ENCODE results near the gene NPIPA1.
"Not testable (repeated sequence)": the region's sequence is repeated elsewhere in the genome, so short reads cannot be mapped to it uniquely, and the experiment has no call there.

NPIPA1 gene

DNA sequence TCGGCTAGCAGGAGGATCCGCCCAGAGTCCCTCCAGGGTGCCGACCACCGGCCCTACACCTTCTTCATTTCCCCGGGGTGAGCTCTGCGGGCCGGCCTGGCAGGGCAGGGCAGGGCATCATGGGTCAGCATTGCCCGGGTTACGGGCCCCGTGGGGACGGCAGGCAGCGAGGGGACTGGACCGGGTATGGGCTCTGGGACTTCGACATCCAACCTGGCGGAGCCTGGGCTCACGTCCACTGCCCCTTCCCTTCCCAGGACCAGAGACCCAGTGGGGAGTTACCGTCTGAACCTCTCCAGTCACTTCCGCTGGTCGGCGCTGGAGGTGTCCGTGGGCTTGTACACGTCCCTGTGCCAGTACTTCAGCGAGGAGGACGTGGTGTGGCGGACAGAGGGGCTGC lies 7.0 kb upstream of the NPIPA1 start:
- DNase-seq (ENCODE audit: low read depth in 2 of 2), result not testable (repeated sequence)

DNA sequence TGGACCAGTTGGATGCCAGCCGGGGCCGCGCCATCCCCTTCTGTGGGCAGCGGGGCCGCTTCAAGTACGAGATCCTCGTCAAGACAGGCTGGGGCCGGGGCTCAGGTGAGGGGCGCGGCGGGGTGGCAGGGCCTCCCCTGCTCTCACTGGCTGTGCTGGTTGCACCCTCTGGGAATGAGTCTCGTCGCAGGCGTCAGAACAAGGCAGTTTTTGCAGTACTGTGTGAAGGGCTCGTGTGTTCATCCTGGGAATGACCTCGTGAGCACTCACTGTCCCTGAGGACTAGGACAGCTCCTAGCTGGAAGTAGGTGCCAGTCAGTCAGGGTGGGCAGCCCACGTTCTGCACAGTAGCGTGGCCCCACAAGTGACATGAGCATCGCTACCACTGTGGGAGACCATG lies 6.3 kb upstream of the NPIPA1 start:
- not testable (repeated sequence) for DNase-seq (ENCODE audit: low read depth in 2 of 2)

DNA sequence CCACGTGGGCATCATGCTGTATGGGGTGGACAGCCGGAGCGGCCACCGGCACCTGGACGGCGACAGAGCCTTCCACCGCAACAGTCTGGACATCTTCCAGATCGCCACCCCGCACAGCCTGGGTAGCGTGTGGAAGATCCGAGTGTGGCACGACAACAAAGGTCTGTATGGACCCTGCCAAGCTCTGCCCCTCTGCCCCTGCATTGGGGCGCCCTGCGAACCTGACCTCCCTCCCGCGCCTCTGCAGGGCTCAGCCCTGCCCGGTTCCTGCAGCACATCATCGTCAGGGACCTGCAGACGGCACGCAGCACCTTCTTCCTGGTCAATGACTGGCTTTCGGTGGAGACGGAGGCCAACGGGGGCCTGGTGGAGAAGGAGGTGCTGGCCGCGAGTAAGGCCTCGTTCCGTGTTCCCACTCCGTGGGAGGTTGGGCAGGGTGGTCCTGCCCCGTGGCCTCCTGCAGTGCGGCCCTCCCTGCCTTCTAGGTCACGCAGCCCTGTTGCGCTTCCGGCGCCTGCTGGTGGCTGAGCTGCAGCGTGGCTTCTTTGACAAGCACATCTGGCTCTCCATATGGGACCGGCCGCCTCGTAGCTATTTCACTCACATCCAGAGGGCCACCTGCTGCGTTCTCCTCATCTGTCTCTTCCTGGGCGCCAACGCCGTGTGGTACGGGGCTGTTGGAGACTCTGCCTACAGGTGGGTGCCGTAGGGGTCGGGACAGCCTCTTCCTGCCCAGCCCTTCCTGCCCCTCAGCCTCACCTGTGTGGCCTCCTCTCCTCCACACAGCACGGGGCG lies 4.5 kb upstream of the NPIPA1 start:
- not testable (repeated sequence) for DNase-seq (ENCODE audit: low read depth in 2 of 2)

DNA sequence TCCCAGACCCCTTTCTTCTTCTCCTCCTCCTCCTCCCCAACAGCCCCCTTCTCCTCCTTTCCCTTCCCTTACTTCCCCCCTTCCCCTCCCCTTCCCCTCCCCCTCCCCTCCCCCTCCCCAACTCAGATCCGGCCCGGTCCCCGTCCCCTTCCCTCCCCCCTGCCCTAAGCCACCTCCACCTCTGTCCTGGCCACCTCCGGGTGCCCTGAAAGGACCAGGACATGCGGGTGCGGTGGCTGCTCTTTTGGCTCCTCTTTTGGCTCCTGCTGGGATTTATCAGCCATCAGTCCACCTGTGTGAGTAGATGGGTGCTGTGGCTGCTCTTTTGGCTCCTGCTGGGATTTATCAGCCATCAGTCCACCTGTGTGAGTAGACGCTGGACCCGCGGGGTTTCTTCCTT lies 751 bp downstream of the NPIPA1 start:
- not testable (repeated sequence) for DNase-seq (ENCODE audit: low read depth in 2 of 2)

DNA sequence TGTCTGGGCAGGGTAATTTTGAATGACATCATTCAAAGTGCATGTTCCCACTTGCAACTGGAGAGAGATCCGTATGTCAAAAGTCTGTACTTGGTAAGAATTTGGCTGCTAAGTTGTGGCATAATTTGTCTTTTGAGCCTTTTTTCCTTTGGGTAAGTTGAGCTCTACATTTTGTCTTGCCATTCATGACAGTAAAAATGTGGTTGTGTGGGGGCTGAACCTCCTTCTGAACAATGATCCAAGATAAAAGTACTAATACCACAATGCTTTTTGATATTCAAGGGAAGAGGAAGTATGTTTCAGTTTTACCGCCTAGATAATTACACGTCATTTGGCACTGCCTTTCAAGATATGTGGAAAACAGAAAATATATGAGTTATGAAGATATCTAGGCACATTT lies 5.4 kb downstream of the NPIPA1 start:
- not testable (repeated sequence) for DNase-seq (ENCODE audit: low read depth in 2 of 2)

DNA sequence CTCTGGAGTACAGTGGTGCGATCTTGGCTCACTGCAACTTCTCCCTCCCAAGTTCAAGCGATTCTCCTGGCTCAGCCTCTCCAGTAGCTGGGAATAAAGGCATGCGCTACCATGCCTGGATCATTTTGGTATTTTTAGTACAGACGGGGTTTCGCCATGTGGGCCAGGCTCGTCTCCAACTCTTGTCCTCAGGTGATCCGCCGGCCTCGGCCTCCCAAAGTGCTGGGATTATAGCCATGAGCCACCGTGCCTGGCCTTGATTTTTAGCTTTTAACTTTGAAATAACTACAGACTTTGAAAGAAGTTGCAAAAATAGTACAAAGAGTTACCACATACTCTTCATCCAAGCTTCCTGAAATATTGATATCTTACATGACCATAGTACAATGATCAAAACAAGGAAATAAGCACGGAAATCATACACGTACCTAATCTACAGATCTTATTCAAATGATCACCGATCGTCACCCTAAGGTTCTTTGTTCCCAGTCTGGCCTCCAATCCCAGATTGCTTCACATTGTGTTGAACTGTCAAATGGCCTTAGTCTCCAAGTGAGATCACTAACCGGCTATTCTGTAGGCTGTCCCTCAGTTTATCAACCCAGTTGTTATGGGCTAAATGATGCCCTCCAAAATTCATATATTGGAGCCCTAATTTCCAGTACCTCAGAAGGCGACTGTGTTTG lies 18.4 kb downstream of the NPIPA1 start:
- no peak for DNase-seq (ENCODE audit: low read depth in 2 of 2)

DNA sequence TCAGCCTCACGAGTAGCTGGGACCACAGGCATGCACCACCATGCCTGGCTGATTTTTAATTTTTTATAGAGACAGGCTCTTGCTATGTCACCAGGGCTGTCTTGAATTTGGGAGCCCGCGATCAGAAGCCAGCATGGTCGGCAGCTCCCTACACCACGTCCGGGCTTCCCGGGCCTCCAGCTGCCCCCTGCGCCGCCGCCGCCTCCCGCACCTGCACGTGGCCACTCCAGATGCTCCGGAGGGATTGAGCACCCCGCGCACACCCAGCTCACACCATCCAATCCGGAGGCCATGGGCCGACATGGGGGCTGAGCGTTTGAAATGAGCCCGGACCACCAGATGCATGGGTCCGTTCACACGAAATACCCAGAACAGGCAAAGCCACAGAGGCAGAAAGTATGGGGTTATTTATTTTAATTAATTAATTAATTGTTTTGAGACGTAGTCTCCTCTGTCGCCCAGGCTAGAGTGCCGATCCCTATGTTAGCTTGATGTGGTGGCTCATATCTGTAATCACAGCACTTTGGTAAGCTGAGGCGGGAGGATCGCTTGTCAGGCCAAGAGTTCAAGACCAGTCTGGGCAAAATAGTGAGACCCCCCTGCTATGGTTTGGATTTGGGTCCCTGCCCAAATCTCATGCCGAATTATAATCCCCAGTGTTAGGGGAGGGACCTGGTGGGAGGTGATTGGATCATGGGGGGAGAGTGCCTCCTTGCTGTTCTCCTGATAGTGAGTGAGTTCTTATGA lies 20.5 kb downstream of the NPIPA1 start:
- no peak for DNase-seq (ENCODE audit: low read depth in 2 of 2)

DNA sequence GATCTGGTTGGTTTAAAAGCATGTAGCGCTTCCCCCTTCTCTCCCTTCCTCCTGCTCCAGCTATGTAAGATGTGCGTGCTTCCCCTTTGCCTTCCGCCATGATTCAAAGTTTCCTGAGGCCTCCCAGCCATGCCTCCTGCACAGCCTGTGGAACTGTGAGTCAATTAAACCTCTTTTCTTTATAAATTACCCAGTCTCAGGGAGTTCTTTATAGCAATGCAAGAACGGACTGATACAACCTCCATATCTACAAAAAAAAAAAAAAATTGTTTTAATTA lies 21.0 kb downstream of the NPIPA1 start:
- DNase-seq (ENCODE audit: low read depth in 2 of 2), result no peak

DNA sequence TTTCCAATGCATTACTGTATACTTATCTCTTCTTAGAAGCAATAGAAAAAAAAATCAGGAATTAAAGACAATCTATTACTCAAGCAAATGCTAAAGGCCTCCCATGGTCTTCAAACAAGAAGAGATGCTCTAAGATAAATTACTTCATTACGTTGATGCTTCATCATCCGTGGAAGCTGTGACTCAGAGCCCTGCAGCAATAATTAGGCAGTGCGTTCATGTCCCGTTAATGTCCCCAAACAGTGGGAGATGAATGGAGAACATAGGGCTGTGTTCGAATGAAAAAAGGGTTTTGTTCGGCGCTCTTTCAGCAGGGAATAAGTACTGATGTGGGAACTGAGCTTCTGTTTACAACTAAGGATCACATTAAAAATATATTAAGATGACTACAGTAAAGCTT lies 21.7 kb downstream of the NPIPA1 start:
- DNase-seq (ENCODE audit: low read depth in 2 of 2), result no peak

DNA sequence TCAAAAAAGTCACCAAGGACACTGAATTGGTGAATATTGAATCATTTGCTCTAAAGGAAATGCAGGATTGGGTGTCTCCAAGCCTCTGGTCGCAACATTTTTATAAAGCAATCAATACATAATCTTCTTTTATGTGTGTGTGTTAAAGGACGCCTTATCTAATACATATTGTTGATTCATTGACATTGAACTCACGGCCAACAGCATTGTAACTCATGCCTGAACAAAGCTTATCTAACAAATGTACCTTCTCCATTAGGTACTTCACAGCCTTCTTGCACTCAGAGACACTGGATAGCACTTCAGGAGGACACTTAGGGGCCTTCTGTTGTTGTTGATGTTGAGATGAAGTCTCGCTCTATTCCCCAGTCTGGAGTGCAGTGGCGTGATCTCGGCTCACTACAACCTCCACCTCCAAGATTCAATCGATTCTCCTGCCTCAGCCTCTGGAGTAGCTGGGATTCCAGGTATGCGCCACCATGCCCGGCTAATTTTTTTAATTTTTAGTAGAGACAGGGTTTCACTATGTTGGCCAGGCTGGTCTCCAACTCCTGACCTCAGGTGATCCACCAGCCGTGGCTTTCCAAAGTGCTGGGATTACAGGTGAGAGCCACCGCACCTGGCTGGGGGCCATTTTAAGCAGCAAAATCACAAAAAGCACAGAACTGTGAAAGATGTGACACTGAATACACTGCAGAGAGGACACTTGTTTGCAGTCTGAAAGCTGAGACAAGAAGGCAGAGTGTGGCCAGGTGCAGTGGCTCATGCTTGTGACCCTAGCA lies 24.4 kb downstream of the NPIPA1 start:
- no peak for DNase-seq (ENCODE audit: low read depth in 2 of 2)

DNA sequence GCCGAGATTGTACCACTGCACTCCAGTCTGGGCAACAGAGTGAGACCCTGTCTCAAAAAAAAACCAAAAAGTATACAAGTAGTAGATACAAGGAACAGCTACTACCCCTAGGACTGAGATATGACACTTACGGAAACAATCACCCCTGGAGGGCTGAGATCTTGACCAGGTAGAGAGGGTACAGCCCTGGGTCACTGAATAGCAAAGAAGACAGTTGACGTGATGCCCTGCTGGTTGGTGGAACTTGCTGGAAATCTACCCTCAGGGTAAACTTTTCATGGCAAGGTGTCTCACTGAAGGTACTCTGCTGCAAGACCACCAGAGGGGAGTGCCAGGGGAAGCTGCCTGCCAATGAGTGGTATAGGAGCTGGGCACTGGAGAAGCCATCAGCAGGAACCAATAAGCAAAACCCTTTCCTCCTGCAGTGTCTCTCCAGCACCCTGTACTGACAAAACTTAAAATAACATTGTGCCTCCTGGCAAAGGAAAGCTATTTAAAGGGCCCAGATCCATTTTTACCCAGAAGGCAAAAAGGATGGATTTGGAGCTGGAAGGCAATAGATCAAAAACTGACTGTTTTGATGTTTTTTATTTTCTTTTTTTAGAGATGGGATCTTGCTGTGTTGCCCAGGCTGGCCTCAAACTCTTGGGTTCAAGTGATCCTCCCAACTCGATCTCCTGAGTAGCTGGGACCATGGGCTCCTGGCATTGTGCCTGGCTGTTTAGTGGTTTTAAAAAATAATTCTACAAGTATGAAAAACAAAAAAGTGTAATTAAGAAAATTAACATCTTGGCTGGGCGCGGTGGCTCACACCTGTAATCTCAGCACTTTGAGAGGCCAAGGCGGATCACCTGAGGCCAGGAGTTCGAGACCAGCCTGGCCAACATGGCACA lies 26.3 kb downstream of the NPIPA1 start:
- no peak for DNase-seq (ENCODE audit: low read depth in 2 of 2)

DNA sequence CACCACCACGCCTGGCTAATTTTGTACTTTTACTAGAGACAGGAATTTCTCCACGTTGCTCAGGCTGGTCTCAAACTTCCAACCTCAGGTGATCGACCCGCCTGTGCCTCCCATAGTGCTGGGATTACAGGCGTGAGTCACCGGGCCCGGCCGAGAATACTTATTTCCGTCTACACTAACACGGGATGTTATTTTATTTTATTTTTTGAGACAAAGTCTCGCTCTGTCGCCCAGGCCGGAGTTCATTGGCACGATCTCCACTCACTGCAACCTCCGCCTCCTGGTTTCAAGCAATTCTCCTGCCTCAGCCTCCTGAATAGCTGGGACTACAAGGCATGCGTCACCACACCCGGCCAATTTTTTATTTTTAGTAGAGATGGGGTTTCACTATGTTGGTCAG lies 28.1 kb downstream of the NPIPA1 start:
- DNase-seq (ENCODE audit: low read depth in 2 of 2), result no peak

DNA sequence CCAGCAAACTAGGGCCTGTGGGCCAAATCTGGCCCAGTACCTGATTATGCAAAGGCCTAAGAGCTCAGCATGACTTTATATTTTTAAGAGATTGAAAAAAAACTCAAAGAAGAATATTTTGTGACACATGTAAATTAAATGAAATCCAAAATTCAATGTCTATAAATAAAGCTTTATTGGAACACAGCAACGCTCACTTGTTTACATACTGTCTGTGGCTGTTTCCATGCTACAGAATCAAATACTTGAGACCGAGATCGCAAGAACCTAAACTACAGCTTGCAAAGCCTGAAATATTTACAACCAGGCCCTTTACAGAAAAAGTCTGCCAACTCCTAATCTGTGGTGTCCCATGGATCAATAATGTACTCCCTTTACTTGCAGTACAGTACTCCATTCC lies 32.6 kb downstream of the NPIPA1 start:
- DNase-seq (ENCODE audit: low read depth in 2 of 2), result not testable (repeated sequence)

DNA sequence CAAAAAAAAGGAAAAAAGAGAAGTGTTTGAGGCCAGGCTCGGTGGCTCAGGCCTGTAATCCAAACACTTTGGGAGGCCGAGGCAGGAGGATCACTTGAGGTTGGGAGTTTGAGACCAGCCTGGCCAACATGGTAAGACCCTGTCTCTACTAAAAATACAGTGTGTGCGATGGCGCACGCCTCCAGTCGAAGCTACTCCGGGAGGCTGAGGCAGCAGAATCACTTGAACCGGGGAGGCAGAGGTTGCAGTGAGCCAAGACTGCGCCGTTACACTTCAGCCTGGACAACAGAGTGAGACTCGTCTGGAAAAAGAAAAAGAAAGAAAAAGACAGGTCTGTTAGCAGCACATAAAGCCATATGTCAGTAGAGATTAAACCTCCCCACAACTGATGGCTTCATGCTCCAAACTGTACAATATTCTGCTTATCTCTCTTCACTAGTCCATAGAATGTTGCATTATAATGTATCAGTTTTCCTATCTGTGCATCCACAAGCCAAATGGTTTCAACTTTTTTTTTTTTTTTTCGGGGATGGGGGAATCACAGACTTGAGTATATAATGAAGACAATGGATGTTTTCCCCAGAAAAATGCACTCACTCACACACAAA lies 34.5 kb downstream of the NPIPA1 start:
- not testable (repeated sequence) for DNase-seq (ENCODE audit: low read depth in 2 of 2)

DNA sequence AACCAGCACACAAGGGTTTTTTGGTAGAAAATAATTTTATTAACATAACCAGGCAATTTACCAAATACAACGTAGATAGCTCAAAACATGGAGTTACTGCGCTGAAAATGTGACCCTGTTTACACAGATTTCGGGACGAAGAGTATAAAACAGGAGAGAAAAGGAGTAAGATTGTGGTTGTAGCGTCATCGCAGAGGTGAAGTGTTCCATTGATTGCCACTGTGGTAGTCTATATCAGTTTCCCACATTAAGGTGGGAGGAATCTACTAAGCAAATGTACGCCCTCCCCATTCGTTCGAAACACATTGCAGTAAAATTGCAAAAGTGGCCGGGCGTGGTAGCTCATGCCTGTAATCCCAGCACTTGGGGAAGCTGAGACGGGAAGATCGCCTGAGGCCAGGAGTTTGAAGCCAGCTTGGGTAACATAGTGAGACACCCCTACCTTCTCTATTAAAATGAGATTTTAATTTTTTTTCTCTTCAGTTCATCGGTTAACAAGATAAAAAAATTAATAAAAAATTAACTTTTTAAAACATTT lies 36.6 kb downstream of the NPIPA1 start:
- not testable (repeated sequence) for DNase-seq (ENCODE audit: low read depth in 2 of 2)

DNA sequence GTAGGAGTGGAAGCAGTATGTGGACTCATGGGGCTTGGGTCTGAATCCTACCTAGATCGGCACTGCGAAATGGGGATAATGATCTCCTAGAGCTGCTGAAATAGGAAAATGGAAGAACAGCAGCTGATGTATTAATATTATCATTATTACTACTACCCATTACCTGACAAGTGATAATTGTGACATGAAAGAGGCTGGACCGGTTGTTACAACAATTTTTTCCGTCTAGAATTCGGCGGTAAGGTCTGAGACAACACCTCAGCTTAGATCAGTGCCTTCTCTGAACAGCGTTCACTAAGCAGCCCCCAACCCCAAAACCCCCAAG lies 37.0 kb downstream of the NPIPA1 start:
- not testable (repeated sequence) for DNase-seq (ENCODE audit: low read depth in 2 of 2)

DNA sequence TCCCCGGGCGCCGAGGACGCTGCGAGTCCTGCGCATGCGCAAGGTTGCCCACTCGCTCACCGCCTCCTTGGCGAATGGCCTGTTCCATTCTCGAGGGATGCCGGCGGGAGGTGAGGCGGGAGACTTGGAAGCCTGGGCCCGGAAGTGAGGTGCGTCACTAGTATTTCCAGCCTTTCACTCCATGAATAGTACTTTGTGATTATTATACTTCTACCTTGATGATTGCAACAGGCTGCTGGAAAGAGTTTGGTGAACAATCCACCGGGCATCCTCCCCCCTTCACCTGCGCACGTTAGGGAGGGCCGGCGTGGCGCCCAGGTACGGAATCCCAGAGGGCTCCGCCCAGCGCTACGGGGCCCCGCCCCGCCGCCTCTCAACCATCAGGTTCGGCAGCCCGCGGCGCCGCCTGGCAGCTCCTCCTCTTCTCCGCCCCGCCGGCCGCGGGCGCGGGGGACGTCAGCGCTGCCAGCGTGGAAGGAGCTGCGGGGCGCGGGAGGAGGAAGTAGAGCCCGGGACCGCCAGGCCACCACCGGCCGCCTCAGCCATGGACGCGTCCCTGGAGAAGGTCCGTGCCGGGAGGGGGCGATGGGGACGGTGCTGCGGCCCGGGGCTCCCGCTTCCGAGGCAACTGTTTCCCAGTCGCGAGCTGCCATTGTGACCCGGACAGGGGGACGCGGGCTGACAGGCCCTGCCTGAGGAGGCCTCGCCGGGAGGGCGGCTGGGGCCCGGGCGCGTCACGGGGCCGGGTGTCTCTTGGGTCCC lies 37.6 kb downstream of the NPIPA1 start, which contains the start of gene PDXDC1:
Gene PDXDC1, plus strand, starts transcription at position 371 of the 762 bp plus-strand sequence. Its CDS starts 174 bp downstream, at position 545.
- DNase-seq (ENCODE audit: low read depth in 2 of 2), result peak; percentile 95 to 98

DNA sequence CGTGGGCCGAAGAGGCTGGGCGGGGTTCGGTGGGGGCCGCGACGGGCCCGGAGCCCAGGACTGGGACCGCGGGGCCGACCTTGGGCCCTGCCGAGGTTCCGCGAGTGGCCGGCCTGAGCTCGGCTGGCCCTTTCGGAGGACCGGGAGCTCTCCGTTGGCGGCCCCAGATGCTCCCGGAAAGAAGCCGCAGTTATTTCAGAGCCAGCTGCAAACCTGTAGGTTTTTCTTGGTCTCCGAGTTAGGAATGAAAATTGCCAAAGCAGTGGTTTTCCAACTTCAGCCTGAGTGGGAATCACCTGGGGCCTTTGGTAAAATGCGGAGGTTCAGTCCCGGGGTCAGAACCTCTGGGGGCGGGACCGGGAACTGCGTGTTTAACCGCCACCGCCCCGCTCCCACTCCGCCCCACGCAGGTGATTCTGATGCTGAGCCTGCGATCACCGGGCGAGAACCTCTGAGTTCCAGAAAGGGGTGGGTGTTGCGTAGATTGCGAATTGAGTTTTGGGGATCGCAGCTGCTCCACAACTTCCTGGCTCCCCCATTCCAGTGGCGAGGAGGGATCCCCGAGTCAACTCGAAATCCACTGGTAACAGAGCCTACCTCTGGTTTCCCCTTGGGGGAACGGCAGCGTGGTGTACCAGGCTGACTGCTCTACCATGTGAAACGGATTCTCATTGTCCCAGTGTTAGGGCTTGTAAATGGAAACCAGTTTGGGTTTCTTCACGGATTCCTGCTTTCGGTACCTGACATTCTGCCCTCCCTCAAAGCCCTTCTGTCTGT lies 38.4 kb downstream of the NPIPA1 start:
- peak; percentile 30 for DNase-seq (ENCODE audit: low read depth in 2 of 2)
